Mucosa of gallbladder (tissue), 1 donor: ENCODE measurements around the gene DYNLT4. TPM values are rescaled to one million over a fixed set of nuclear protein-coding genes. Genes with fewer than 3 reads are reported as not detected.
"Not testable (repeated sequence)": the region's sequence is repeated elsewhere in the genome, so short reads cannot be mapped to it uniquely, and the experiment has no call there.

Source experiments
- DNase-seq: peaks from one replicate; pipeline ENCODE4 v3.0.0-alpha.2; 2020; ENCODE audit warnings: low spot score
- total RNA-seq: library from RNA; stranded (reverse); gene quantifications from one replicate; pipeline ENCODE4 v1.2.1, GENCODE V29; 2021
- donor health status: DM: no; HTN: no; CAD: no.

Gene DYNLT4
- total RNA-seq, 1 donor from 2014 or later: not detected

DNA sequence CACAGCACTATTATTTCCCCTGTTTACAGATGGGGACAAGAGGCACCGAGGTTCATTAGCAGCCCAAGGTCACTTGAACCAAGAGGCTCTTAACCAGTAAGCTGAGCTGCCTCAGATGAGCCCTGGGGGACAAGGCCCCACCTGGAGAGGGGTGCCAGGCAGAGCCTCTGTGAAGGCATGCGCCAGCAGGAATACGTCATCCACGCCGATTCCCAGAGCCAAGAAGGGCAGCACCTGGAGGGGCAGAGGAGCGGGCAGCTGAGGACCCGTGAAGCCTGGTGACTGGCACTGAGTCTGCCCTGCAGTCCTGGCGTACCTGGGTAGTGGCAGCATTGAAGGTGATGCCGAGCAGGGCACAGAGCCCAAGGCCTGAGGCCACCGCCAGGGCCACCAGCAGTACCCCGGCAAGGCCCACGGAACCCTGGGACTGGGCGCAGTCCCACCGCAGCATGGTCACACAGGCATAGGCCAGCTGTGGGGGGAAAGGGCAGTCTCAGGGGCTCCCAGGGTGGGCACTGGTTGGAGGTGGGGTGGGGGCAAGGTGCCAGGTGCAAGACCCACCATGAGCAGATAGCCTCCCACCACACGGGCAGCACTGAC, 21.8 kb upstream of the DYNLT4 start:
- no peak for DNase-seq

DNA sequence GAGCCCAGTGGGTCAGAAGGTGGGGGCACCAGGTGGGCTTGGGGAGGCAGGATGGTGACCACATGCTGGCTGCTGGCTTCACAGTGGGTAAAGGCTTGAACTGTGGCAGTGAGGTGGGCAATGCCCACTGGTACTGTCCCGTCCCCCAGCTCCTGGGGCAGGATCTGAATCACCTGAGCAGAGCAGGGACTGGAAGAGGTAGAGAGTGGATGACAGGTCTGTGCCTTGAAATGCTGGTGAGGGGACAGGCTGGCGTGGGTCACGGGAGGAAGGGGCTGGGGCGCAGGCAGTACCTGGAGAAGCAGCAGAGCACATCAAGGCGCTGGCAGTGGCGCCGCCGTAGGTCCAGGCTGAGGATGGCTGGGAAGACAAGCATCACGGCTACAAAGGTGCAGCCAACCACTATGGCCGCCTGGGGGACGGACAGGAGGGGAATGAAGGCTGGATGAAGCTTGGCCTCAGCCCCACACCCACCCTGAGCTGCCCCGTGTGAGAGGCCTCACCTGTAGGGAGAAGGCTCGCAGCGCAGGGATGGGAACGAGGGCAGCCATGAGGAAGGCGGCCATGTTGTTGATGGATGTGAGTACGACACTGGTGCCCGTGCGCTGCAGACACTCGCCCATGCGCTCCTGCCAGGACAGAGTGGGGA, 21.0 kb upstream of the DYNLT4 start:
- DNase-seq: no peak

DNA sequence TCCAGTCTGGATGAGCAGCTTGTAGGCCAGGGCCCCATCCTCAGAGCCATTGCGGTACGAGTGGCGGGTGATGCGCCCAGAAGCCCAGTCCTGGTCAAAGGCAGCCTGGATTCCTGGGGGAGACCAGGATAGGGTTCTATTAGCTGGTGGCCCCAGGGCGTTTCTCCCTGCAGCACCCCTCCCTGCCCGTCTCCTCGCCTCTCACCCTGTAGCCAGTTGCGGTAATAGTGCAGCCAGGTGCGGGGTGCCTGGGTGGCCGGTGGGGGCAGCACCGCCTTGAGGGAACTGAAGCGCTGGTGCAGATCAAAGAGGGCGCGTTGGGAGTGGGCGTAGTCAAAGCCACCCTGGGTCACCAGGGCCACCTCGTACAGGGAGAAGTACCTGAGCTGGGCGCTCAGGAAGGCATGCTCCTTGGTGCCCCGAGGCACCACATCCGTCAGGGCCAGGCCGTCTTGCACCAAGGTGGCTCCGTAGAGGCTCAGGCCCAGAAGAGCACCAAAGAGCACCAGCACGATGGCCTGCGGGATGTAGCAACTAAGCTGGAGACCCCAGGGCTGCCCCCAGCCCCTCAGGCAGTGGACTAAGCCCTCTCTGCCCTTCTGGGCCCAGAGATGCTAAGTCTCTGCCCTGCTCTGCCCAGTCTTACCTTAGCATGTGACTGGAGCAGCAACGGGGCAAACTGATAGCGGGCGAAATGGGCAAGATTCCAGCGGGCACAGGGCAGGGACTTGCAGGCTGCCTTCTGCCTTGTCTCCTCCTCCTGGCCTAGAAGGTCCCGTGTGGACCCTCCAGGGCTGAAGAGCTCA, 20.2 kb upstream of the DYNLT4 start:
- no peak for DNase-seq

DNA sequence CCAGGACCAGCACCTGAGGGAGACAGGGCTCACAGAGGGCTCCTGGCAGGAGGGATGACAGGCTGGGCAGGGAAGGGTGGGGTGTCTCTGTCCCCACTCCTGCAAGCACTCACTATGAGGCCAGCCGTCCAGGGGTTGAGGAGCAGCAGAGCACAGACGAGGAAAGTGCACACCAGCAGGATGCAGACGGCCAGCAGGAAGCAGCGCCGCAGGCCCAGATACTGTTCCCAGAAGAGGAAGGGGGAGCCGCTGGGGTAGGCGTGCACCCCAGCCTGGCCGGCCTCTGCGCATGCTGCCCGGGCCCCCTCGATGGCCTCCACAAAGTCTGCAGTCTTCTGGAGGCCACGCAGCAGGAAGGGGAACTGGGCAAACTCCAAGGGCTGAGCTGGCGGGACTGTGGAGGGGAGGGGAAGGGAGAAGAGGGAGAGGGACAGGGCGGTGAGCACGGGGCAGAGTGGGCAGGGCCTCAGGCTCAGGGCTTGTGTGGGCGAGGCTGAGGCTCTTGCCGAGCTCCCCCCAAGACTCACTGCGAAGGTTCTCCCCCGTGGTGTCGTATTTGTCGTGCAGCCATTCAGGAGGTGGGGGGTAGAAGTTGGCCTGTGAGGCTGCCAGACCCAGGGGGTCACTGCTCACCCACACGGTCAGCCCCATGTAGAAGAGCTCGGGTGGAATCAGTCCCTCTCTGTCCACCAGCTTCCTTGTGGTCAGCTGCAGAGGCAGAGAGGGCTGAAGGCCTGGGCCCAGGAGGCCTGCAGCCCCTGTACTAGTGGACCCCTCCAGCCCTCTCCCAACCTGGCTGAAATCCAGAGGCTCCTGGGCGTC, 19.4 kb upstream of the DYNLT4 start:
- DNase-seq: peak; percentile 67

DNA sequence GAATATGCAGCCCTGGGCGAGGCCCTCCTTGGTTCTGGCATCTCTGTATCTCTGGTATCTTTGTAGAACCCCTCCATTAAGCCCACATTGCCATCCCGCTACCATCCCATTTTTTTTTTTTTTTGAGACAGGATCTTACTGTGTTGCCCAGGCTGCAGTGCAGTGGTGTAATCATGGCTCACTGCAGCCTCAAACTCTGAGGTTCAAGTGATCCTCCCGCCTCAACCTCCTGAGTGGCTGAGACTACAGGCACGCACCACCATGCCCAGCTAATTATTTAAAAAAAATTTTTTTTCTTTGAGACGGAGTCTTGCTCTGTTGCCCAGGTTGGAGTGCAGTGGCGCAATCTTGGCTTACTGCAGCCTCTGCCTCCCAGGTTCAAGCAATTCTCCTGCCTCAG, 17.2 kb upstream of the DYNLT4 start:
- not testable (repeated sequence) for DNase-seq

DNA sequence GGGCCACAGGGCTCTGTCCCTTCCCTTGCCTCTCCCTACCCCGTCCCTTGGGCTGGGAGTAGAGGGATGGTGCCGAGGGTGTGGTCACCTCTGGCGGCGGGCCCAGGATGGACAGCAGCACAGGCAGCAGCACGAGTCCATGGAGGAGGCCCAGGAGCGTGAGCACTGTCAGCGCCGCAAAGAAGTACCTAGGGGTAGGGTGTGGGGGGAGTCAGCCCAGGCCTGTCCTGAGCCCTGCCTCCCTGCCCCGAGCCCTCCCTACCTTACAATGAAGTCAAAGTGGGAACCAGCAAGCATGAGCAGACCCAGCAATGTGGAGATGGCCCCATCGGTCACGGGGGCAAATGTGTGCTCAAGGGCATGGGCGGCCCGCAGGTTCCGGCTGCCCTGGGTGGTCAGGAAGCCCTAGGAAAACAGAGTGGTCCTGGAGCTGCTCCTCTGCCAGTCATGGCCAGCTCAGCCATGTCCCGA, 15.9 kb upstream of the DYNLT4 start:
- DNase-seq: no peak

DNA sequence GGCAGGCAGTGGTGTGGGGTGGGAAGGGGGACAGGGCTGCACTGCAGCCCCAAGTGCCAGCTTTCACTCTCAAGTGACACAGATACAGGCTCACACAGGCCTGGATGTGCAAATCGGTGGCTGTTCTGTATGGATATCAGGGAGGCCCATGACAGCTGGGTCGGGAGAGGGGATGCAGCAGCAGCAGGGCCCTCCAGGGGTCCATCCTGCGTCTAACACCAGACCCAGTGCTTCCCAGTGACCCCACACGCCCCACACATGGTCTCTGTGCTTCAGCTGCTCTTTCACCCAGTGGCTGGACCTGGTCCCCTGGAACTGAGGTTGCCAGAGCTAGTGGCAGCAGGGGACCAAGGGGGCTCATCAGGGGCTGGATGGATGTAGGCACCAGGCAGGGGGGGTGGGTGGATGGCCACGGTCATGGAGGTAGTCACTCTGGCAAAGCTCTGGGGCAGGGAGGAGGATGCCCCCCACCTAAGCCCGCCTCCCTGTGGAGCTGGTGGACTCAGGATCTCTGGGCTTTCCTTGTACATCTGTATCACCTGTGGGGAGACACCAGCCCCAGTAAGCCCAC, 15.1 kb upstream of the DYNLT4 start:
- DNase-seq: no peak

DNA sequence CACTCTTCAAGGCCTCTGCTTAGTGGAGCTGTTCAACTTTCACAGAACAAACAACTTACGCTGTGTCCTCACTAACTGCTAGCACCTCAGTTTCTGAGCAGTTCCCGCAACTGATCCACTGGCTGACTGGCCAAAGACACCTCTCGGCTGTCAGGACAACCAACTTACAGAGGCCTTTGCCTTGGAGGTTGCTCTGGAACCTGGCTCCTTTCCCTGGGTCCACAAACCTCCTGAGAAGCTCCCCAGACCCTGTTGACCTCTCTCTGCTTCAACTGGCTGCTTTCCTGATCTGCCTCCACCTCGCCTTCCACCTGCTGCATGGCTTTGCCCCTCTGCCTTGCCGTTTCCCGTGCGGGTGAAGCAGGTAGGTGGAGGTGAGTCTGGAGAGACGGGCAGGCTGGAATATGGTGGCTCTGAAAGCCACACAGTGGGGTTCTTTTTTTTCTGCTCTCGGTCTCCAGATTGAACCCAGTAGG, 14.1 kb upstream of the DYNLT4 start:
- DNase-seq: no peak

DNA sequence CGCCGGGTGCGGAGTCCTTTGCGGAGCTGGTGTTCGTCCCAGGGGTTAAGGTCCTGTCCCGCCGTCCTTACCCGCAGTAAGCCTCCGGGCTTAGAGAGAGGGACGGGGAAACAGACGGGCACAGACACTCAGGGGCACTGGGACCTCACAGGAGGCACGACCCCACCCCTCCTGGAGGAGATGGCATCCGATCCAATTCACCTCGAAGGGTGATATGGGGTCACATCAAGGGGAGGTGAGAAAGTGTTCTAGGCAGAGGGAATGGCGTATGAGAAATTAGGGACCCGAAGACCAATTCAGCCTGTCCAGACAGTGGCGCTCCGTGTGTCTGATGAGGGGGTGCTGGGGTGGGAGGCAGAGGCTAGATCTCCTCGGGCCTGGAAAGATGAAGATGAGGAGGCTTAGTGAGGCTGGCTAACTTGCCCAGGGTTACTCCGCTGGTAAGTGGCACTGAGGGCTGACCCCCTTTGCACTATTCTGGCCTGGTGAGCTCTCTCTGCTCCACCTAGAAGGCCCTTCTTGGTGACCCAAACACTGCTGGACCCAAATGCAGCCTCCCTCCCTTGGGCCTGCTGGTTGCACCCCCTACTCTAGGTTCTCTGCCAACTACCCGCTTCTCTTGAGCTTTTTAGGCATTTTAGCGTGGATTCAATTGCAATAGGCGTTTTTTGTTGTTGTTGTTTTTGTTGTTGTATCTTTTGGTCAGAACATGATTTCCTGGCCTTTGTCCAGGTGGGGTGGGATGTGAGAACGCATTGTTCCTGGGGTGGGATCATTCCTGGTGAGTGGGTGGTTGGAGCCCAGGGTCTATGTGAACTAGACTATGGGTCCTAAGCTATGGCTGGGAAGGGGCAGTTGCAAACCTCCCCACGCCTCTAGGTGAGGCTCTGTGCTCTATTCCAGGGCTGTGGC, 13.4 kb upstream of the DYNLT4 start:
- no peak for DNase-seq

DNA sequence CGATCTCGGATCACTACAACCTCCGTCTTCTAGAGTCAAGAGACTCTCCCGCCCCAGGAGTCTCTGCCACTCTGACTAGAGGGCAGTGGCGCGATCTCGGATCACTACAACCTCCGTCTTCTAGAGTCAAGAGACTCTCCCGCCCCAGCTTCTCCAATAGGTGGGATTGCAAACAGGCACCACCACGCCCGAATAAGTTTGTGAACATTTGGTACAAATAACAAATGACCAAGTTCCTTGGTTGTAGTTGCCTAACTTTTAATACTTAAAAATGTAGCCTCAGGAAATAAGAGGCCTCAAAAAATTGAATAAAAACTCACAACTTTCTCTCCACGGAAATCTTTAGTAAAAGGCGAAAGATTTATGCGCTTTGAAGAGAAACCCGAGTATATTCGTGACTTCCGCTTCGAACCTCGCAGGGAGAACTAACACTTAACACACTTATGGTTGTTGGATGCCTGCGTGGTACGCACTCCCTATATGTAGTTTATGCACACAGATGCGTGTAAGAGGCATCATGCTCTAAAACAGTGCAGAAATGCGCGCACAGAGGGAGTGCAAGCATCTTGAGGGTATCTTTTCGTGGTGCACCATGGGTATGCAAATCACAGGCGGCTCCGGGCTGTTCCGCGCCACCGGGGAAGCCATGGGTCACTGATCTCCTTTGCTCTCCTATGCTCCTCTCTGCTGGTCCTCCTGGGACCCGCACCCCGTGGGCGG, 12.6 kb upstream of the DYNLT4 start:
- DNase-seq: peak; percentile 73

DNA sequence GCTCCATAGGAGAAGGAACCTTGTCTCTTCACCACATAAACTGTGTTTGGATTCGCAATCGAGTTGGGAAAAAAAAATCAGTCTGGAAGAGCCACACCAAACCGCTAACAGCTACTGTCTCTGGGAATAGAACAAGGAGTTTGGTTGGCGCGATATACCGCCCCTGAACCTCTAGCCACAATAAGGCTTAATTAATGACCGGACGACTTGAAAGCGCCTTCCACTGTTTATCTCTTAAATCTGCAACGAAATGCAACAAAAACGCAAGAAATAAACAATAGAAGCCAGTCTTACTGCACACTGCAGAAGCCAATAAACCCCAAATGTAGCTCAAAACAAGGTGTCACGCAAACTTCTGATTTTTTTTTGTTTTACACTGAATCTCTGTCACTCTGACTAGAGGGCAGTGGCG, 12.1 kb upstream of the DYNLT4 start:
- DNase-seq: no peak

DNA sequence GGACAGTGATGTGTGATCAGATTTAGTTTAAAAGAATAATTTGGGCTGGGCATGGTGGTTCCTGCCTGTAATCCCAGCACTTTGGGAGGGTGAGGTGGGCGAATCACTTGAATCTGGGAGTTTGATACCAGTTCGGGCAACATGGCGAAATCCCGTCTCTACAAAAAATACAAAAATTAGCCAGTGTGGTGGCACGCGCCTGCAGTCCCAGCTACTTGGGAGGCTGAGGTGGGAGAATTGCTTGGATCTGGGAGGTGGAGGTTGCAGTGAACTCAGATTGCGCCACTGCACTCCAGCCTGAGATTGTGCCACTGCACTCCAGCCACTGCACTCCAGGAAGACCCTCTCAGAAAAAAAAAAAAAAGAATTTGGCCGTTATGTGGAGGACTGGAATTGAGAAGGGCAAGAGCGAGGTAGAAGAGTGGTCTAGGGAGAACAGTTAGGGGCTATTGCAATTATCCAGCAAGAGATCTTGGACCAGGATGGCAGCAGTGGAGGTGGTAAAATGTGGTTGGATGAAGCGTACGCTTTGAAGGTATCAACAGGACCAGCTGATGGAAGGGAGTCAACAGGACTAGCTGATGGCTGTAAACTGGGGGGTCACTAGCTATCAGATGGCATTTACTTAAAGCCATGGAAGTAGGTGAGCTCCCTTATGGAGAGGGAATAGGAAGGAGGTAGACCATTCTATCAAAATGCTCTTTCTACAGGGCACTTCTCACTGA, 10.8 kb upstream of the DYNLT4 start:
- no peak for DNase-seq

DNA sequence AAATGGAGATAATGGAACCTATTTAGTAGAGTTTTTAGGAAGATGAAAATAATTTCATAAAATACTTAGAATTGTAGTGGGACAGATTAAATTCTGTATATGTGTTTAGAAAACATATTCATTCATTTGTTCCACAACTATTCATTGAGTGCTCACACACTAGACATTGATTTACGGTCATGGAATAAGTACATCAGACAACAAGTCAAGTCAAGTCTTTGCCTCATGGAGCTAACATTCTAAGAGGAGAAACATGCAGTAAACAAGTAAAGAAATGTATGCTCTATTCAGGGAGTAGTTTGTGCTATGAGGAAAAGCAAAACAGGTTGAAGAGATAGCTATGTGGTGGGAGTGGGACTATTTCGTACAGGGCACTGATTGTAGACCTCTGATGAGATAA, 10.2 kb upstream of the DYNLT4 start:
- DNase-seq: no peak

DNA sequence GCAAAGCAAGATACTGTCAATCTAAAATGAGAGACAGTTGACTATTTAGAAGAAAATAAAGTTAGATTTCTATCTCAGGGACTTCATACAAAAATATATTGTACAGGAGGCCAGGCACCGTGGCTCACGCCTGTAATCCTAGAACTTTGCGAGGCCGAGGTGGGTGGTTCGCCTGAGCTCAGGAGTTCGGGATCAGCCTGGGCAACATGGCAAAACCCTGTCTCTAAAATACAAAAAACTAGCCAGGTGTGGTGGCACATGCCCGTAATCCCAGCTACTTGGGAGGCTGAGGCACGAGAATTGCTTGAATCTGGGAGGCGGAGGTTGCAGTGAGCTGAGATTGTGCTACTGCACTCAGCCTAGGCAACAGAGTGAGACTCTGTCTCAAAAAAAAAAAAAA, 8.8 kb upstream of the DYNLT4 start:
- not testable (repeated sequence) for DNase-seq

DNA sequence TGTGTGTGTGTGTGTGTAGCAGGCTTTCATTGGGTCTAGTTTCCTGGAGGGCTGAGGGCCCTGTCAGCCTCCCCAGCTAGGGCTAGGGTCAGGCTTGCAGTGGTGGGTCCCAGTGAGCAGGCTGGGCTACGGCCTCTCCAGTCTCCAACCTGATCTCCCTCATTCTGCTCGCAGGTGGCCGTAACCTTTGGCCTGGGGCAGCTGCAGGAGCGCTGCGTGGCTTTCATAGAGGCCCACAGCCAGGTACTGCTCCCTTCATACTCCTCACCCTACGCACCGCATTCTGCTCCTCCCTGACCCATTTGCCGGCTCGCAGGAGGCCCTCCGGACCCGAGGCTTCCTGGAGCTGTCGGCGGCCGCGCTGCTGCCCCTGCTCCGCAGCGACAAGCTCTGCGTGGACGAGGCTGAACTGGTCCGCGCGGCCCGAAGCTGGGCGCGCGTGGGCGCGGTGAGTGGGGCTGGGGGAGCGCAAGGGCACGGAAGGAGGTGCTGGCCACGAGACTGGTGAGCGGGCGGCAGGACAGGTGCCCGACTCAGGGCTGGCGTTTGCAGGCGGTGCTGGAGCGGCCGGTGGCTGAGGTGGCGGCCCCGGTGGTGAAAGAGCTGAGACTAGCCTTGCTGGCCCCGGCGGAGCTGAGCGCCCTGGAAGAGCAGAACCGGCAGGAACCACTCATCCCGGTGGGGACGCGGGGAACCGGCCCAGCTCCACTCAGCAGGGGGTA, 5.8 kb upstream of the DYNLT4 start:
- DNase-seq: no peak

DNA sequence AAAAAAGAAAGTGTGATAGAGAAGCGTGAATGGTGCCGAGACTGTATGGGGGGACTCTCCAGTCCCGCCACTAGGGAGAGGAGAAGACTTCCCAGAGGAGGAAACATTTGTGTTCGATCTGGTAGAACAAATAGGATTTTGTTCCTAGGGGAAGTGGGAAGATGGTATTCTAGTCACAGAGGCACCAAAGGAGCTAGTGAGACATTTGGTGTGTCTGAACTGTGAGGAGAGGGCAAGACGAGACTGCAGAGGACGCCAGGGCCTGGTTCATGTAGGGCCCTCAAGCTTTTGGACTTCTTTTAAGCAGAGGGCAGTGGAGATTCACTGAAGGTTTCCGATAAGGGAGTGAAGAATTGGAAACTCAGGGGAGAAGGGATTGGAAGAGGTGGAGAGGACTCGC, 4.1 kb upstream of the DYNLT4 start:
- no peak for DNase-seq

DNA sequence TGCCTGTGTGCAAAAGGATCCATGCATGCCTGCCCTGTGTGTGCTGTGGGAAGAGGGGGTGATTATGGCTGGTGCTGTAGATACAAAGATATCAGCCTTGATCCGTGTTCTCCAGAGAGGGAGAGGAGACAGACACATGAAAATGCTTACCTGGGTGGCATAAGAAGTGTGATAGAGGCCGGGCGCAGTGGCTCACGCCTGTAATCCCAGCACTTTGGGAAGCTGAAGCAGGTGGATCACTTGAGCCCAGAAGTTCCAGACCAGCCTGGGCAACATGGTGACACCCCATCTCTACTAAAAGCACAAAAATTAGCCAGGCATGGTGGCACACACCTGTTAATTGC, 3.6 kb upstream of the DYNLT4 start:
- DNase-seq: not testable (repeated sequence)

DNA sequence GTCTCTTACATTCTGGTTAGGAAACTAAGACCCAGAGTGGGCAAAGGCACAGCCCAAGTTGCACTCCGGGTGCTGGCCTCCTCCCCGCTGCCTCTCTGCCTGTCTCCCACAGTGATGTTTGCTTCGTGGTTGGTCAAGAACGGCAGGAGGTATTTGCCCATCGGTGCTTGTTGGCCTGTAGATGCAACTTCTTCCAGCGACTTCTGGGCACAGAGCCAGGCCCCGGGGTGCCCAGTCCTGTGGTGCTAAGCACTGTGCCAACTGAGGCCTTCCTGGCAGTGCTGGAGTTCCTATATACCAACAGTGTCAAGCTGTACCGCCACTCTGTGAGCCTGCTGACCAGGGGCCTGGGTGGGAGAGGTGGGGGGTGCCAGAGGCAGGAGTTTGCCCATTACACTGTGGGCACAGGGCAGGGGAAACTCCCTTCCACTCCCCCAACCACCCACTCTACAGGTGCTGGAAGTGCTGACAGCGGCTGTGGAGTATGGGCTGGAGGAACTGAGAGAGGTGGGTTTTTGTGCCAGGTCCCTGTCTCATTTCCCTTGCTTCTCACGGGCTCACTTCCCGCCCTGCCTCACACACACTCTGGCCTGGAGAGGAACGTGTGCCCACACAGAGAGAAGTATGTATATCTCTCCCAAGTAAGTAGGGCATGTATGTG, 3.1 kb upstream of the DYNLT4 start:
- peak; percentile 83 for DNase-seq
